Testis (tissue), 3 donors: ENCODE data around the gene SVIL. TPM values are rescaled to one million over a fixed set of nuclear protein-coding genes. Genes with fewer than 3 reads are reported as not detected.

Experiments
- DNase-seq: peaks from one replicate; pipeline ENCODE4 v3.0.0-alpha.2; 2019
- H3K27ac ChIP-seq, 2 donors: fragments of 200-600 bp; sonication (generic); one replicate each; pipeline ENCODE4 v1.5.1; 2019
- H3K27me3 ChIP-seq: fragments of 200-600 bp; sonication (generic); one replicate; pipeline ENCODE4 v1.5.1; 2019
- H3K36me3 ChIP-seq: fragments of 200-600 bp; sonication (generic); one replicate; pipeline ENCODE4 v1.5.1; 2017; ENCODE audit warnings: low read depth; ENCODE audit errors: missing control alignments
- H3K4me1 ChIP-seq: fragments of 200-600 bp; sonication (generic); one replicate; pipeline ENCODE4 v1.5.1; 2019
- H3K4me3 ChIP-seq, 2 donors: fragments of 200-600 bp; sonication (generic); one replicate each; pipeline ENCODE4 v1.5.1; 2017 to 2019
- H3K9me3 ChIP-seq: fragments of 200-600 bp; sonication (generic); one replicate; pipeline ENCODE4 v1.5.1; 2017
- CTCF ChIP-seq, 3 experiments: fragments of 450-650 bp in 2 of 3; fragments of 200-600 bp in 1 of 3; sonication (generic) in 1 of 3; IDR thresholded peaks; one replicate each; pipeline ENCODE4 v1.5.1; 2016 to 2019; ENCODE audit warnings: antibody characterized with exemption in 3 of 3, mild to moderate bottlenecking in 2 of 3, moderate library complexity in 1 of 3
- POLR2A ChIP-seq: fragments of 450-650 bp; IDR thresholded peaks from one replicate; pipeline ENCODE4 v1.6.1; 2017; ENCODE audit warnings: antibody characterized with exemption, mild to moderate bottlenecking, moderate library complexity
- WGBS, 2 donors: methylation state at CpG; one replicate each; pipeline ENCODE4 v1.1.5; 2018; 5-methylcytosine and 5-hydroxymethylcytosine counted together
- intact Hi-C: fragments of 100-400 bp; cut with DNase I; formaldehyde crosslinking; loops from one replicate; pipeline ENCODE4 v1.15.1; 2023; ENCODE audit warnings: low total_unique reads
- polyA plus RNA-seq: library from polyadenylated mRNA; stranded (reverse); fragments of 350-450 nt; fragmentation: Illumina TruSeq; extraction: RNeasy Lipid Tissue Mini Kit (QIAGEN cat#74804); gene quantifications from one replicate; pipeline ENCODE4 v1.2.3, GENCODE V29; 2014; ENCODE audit warnings: low read depth, low replicate concordance; ENCODE audit not compliant: insufficient read depth
- total RNA-seq, 2 donors: library from RNA; depleted of rRNA; stranded (reverse); fragments of >200 nt; gene quantifications; one replicate each; pipeline ENCODE4 v1.2.3, GENCODE V29; 2016

Gene SVIL
- total and polyA plus RNA-seq, 3 donors from 2014 or later, result 44.7 to 67.6 (median 63.1) TPM

GRCh38 chr10:29637537-29637936, 2.8 kb upstream of the SVIL start:
- TF ChIP-seq CTCF (IDR thresholded peaks at IDR 0.05), result no peak
- no peak for TF ChIP-seq POLR2A
- H3K9me3 ChIP-seq, result no peaks in the 10 kb centered on the region
- H3K27me3 ChIP-seq, result no peaks in the 10 kb centered on the region
- WGBS, 2 donors, result 98% methylated on average over 3 of the region's 3 CpGs
- no peaks in the 10 kb centered on the region for H3K36me3 ChIP-seq
- peaks cover 16% of the 10 kb centered on the region for H3K4me1 ChIP-seq
- H3K4me3 ChIP-seq, result no peak overlapping the region
- no peak overlapping the region for H3K27ac ChIP-seq
- intact Hi-C loops, result no loop called here
- DNase-seq, result no peak

GRCh38 chr10:29636178-29636577, 1.4 kb upstream of the SVIL start:
- WGBS, 2 donors, result 29 to 37% methylated on average over 2 of the region's 2 CpGs
- no peak for DNase-seq
- Histone ChIP-seq H3K27me3 (no peaks in the 10 kb centered on the region), H3K27ac (peak overlapping the region; percentile 78 to 85), H3K9me3 (no peaks in the 10 kb centered on the region), H3K4me3 (no peak overlapping the region), H3K4me1 (peaks cover 14% of the 10 kb centered on the region), H3K36me3 (no peaks in the 10 kb centered on the region)
- intact Hi-C loops, result no loop called here
- TF ChIP-seq POLR2A (no peak), CTCF (IDR thresholded peaks at IDR 0.05) (no peak)

GRCh38 chr10:29635711-29636144, 957 bp upstream of the SVIL start:
- Histone ChIP-seq H3K36me3 (no peaks in the 10 kb centered on the region), H3K4me1 (peaks cover 14% of the 10 kb centered on the region), H3K27ac (peak overlapping the region; percentile 78 to 85), H3K27me3 (no peaks in the 10 kb centered on the region), H3K4me3 (no peak overlapping the region), H3K9me3 (no peaks in the 10 kb centered on the region)
- intact Hi-C loops, result no loop called here
- no peak for DNase-seq
- TF ChIP-seq CTCF (IDR thresholded peaks at IDR 0.05) (no peak), POLR2A (no peak)
- 23 to 40% methylated on average over 4 of the region's 4 CpGs for WGBS, 2 donors

- intact Hi-C loops, result no loop called here
- DNase-seq, result no peak
- WGBS, 2 donors, result 44 to 68% methylated on average over 2 of the region's 2 CpGs
Observed at GRCh38 chr10:29634105-29634504, 666 bp downstream of the SVIL start.

More at GRCh38 chr10:29634105-29634504, 666 bp downstream of the SVIL start:
- H3K36me3 ChIP-seq, result no peaks in the 10 kb centered on the region
- peak overlapping the region; percentile 4 to 29 for H3K4me3 ChIP-seq
- no peaks in the 10 kb centered on the region for H3K9me3 ChIP-seq
- TF ChIP-seq POLR2A, result no peak
- no peak for TF ChIP-seq CTCF (IDR thresholded peaks at IDR 0.05)
- peak overlapping the region; percentile 78 to 85 for H3K27ac ChIP-seq
- peaks cover 14% of the 10 kb centered on the region for H3K4me1 ChIP-seq
- no peaks in the 10 kb centered on the region for H3K27me3 ChIP-seq
